ENCODE measurements around the gene LCK. TPM values are rescaled to one million over a fixed set of nuclear protein-coding genes. Genes with fewer than 3 reads are reported as not detected.

Gene LCK
- total RNA-seq, 2 experiments from 2014 or later: 464 to 488 TPM

- ChIA-PET CTCF (no interaction called here), POLR2A (interaction anchor here (0.6 kb wide), 1 partner anchor 13 kb away, joined by 5 read pairs; no protein-coding TSS in a partner anchor)
- Mint-ChIP-seq H3K4me1 (ENCODE audit: low read depth) (peaks cover 34% of the 10 kb centered on the region), H3K36me3 (ENCODE audit: low read depth) (peaks cover 61% of the 10 kb centered on the region), H3K27me3 (ENCODE audit: low read depth) (no peaks in the 10 kb centered on the region), H3K9me3 (ENCODE audit: insufficient read depth) (no peaks in the 10 kb centered on the region), H3K27ac (no peak overlapping the region), H3K4me3 (no peak overlapping the region)
- no peak for DNase-seq
- no peak for ATAC-seq
Observed at GRCh38 chr1:32299327-32299726, 48.3 kb downstream of the LCK start.

DNA sequence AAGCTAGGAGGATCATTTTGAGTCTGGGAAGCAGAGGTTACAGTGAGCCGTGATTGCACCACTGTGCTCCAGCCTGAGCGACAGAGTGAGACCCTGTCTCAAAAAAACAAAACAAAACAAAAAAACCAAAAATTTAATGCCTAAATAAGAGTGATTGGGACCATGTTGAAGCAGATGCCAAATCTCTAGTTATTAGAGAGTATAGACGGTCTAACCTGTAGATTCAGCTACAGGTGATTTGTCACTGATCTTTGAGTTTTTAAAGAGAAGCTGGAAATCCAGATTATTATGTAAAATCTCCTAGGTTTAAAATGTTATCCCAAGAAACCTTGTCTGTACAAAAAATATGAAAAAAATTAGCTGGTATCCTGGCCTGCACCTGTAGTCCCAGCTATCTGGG, 52.3 kb downstream of the LCK start:
- ChIA-PET CTCF (interaction anchor here (1.2 to 1.7 kb wide), 2 partner anchors 55 to 87 kb away, joined by 3 to 9 read pairs; no protein-coding TSS in a partner anchor), POLR2A (no interaction called here)
- H3K4me1 Mint-ChIP-seq (ENCODE audit: low read depth): peaks cover 24% of the 10 kb centered on the region
- no peaks in the 10 kb centered on the region for H3K9me3 Mint-ChIP-seq (ENCODE audit: insufficient read depth)
- peaks cover 64% of the 10 kb centered on the region for H3K36me3 Mint-ChIP-seq (ENCODE audit: low read depth)
- H3K27me3 Mint-ChIP-seq (ENCODE audit: low read depth): no peaks in the 10 kb centered on the region
- DNase-seq: no peak
- no peak for ATAC-seq
- H3K4me3 Mint-ChIP-seq: no peak overlapping the region
- H3K27ac Mint-ChIP-seq: no peak overlapping the region

DNA sequence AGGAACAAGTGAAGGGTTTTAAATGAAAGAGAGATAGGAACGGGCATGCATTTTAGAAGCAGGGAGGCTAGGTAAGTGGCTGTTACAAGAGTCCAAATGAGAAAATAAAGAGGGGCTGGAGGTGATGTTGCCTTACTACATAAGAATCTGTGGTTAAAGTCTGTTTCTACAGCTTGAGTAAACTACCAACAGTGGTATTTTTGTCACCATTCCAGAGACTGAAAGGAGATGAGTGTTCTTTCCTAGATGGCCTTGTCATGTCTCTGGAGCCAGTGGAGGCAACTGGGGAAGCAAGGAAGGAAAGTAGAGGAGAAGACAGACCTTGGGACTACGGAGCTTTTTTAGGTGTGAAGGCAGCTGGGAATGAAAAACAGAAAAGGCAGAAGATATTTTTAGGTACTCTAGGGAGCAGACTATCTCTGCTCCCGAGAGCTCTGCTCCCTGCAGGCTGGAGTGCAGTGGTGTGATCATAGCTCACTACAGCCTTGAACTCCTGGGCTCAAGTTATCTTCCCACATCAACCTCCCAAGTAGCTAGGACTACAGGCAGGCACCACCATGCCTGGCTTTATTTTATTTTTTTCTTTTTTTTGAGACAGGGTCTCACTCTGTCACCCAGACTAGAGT, 53.0 kb downstream of the LCK start:
- Mint-ChIP-seq H3K9me3 (ENCODE audit: insufficient read depth) (no peaks in the 10 kb centered on the region), H3K27me3 (ENCODE audit: low read depth) (no peaks in the 10 kb centered on the region), H3K4me1 (ENCODE audit: low read depth) (peaks cover 30% of the 10 kb centered on the region), H3K27ac (no peak overlapping the region), H3K36me3 (ENCODE audit: low read depth) (peaks cover 62% of the 10 kb centered on the region), H3K4me3 (no peak overlapping the region)
- ATAC-seq (no peak), DNase-seq (no peak)
- CTCF ChIA-PET: interaction anchor here (0.8 to 1.7 kb wide), 3 partner anchors 13 to 88 kb away, joined by 3 to 9 read pairs (median 3); partner anchors contain the start of gene HDAC1
- POLR2A ChIA-PET: no interaction called here

DNA sequence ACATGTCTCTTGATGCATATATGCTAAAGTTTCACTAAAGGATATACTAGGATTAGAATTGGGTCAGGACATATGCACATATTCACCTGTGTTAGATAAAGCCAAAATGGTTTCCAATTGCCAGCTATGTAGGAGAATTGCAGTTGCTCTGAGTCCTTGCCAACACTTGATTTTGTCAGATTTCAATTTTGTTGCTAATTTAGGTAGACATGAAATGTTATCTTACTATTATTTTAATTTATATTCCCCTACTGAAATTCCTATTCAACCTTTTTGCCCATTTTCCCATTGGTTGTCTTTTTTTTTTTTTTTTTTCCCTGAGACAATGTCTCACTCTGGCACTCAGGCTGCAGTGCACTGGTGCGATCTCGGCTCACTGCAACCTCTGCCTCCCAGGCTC, 54.2 kb downstream of the LCK start:
- H3K9me3 Mint-ChIP-seq (ENCODE audit: insufficient read depth): no peaks in the 10 kb centered on the region
- H3K36me3 Mint-ChIP-seq (ENCODE audit: low read depth): peaks cover 70% of the 10 kb centered on the region
- H3K27ac Mint-ChIP-seq: no peak overlapping the region
- ChIA-PET POLR2A (interaction anchor here (0.9 kb wide), 1 partner anchor 108 kb away, joined by 3 read pairs; no protein-coding TSS in a partner anchor), CTCF (no interaction called here)
- no peak for DNase-seq
- no peak overlapping the region for H3K4me3 Mint-ChIP-seq
- peaks cover 36% of the 10 kb centered on the region for H3K4me1 Mint-ChIP-seq (ENCODE audit: low read depth)
- H3K27me3 Mint-ChIP-seq (ENCODE audit: low read depth): no peaks in the 10 kb centered on the region
- no peak for ATAC-seq

DNA sequence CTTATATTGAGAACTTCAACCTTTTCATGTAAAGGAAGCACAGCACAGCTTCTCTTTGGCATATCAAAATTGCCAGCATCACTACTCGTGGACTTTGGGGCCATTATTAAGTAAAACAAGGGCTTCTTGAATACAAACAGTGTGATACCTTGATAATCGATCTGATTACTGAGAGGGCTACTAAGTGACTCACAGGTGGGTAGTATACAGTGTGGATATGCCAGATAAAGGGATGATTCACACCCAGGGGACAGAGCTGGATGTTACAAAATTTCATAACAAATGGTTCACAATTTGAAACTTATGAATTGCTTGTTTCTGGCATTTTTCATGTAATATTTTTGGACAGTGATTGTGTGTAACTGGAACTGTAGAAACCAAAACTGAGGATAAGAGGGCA, 56.3 kb downstream of the LCK start:
- ChIA-PET POLR2A (interaction anchor here (0.6 kb wide), 1 partner anchor 59 kb away, joined by 3 read pairs; no protein-coding TSS in a partner anchor), CTCF (interaction anchor here (2.0 kb wide), 1 partner anchor 15 kb away, joined by 6 read pairs; no protein-coding TSS in a partner anchor)
- H3K4me3 Mint-ChIP-seq: no peak overlapping the region
- ATAC-seq: no peak
- peaks cover 40% of the 10 kb centered on the region for H3K4me1 Mint-ChIP-seq (ENCODE audit: low read depth)
- H3K27ac Mint-ChIP-seq: peak overlapping the region; percentile 17
- no peaks in the 10 kb centered on the region for H3K9me3 Mint-ChIP-seq (ENCODE audit: insufficient read depth)
- H3K27me3 Mint-ChIP-seq (ENCODE audit: low read depth): no peaks in the 10 kb centered on the region
- DNase-seq: no peak
- H3K36me3 Mint-ChIP-seq (ENCODE audit: low read depth): peaks cover 59% of the 10 kb centered on the region

- peaks cover 41% of the 10 kb centered on the region for H3K36me3 Mint-ChIP-seq (ENCODE audit: low read depth)
- ChIA-PET POLR2A (no interaction called here), CTCF (interaction anchor here (0.6 to 0.7 kb wide), 2 partner anchors 12 to 136 kb away, joined by 3 read pairs; no protein-coding TSS in a partner anchor)
- no peak for DNase-seq
- ATAC-seq: no peak
- no peaks in the 10 kb centered on the region for H3K27me3 Mint-ChIP-seq (ENCODE audit: low read depth)
- H3K9me3 Mint-ChIP-seq (ENCODE audit: insufficient read depth): no peaks in the 10 kb centered on the region
- no peak overlapping the region for H3K4me3 Mint-ChIP-seq
- peaks cover 40% of the 10 kb centered on the region for H3K4me1 Mint-ChIP-seq (ENCODE audit: low read depth)
- H3K27ac Mint-ChIP-seq: peak overlapping the region; percentile 58
Observed at GRCh38 chr1:32309960-32310359, 58.9 kb downstream of the LCK start.

- Mint-ChIP-seq H3K9me3 (ENCODE audit: insufficient read depth) (no peaks in the 10 kb centered on the region), H3K27me3 (ENCODE audit: low read depth) (no peaks in the 10 kb centered on the region), H3K27ac (peak overlapping the region; percentile 79), H3K4me1 (ENCODE audit: low read depth) (peaks cover 39% of the 10 kb centered on the region), H3K36me3 (ENCODE audit: low read depth) (peaks cover 35% of the 10 kb centered on the region), H3K4me3 (no peak overlapping the region)
- CTCF ChIA-PET: interaction anchor here (1.5 to 1.8 kb wide), 2 partner anchors 10 to 20 kb away, joined by 5 to 6 read pairs; partner anchors contain the start of gene HDAC1
- ATAC-seq (no peak), DNase-seq (no peak)
- POLR2A ChIA-PET: interaction anchor here (1.0 kb wide), 1 partner anchor 11 kb away, joined by 3 read pairs; no protein-coding TSS in a partner anchor
Observed at GRCh38 chr1:32311709-32312393, 60.8 kb downstream of the LCK start.

DNA sequence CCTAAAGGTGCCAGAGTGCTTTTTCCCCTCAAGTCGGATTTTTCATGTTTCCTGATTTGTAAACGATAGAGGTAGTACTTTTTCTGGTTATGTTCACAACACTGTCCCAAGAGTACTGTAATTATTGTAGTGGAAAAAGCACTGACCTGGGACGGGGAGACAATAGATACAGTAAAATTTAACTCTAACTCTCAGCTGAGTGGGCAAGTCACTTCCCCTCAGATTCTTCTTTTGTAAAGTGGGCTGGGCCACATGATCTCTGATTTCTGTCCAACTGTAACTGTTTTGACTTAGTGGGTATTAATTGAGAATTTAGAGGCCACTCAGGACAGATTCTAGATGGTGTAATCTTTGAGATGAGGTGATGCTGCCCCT, 65.8 kb downstream of the LCK start:
- Mint-ChIP-seq H3K9me3 (ENCODE audit: insufficient read depth) (no peaks in the 10 kb centered on the region), H3K27ac (no peak overlapping the region), H3K36me3 (ENCODE audit: low read depth) (peaks cover 39% of the 10 kb centered on the region), H3K4me3 (no peak overlapping the region), H3K4me1 (ENCODE audit: low read depth) (peaks cover 22% of the 10 kb centered on the region), H3K27me3 (ENCODE audit: low read depth) (no peaks in the 10 kb centered on the region)
- ChIA-PET POLR2A (no interaction called here), CTCF (interaction anchor here (1.0 kb wide), 1 partner anchor 102 kb away, joined by 3 read pairs; no protein-coding TSS in a partner anchor)
- DNase-seq: no peak
- ATAC-seq: no peak

- H3K4me1 Mint-ChIP-seq (ENCODE audit: low read depth): peaks cover 35% of the 10 kb centered on the region
- CTCF ChIA-PET: no interaction called here
Observed at GRCh38 chr1:32318127-32318869, 67.2 kb downstream of the LCK start.

GRCh38 chr1:32321712-32322291, 70.7 kb downstream of the LCK start:
- peaks cover 43% of the 10 kb centered on the region for H3K4me1 Mint-ChIP-seq (ENCODE audit: low read depth)
- peak overlapping the region; percentile 40 for H3K4me3 Mint-ChIP-seq
- peak; percentile 83 for ATAC-seq

More at GRCh38 chr1:32318127-32318869, 67.2 kb downstream of the LCK start:
- ATAC-seq: no peak
- no peak for DNase-seq
- POLR2A ChIA-PET: interaction anchor here (0.6 to 1.1 kb wide), 2 partner anchors 31 to 112 kb away, joined by 3 read pairs; no protein-coding TSS in a partner anchor
- H3K27ac Mint-ChIP-seq: no peak overlapping the region
- H3K9me3 Mint-ChIP-seq (ENCODE audit: insufficient read depth): no peaks in the 10 kb centered on the region
- no peaks in the 10 kb centered on the region for H3K27me3 Mint-ChIP-seq (ENCODE audit: low read depth)
- peaks cover 47% of the 10 kb centered on the region for H3K36me3 Mint-ChIP-seq (ENCODE audit: low read depth)
- no peak overlapping the region for H3K4me3 Mint-ChIP-seq

DNA sequence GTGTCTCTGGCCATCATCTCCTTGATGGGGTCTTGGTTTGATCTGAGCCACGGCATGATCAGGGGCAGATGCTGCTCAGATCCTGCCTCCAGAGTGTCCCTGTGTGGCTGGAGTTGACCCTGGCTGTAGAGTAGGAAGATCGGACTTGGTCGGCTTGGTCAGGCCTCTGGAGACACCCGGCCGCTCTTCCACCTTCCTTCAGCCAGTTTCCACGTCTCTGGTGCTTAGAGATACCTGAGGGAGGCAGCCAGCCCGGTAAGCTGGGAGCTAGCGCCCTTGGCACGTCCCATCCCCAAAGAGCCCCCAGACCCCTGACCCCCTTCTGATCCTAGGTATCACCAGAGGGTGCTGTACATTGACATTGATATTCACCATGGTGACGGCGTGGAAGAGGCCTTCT, 76.1 kb downstream of the LCK start:
- no peak overlapping the region for H3K27ac Mint-ChIP-seq
- ATAC-seq (no peak), DNase-seq (no peak)
- CTCF ChIA-PET: no interaction called here
- H3K9me3 Mint-ChIP-seq (ENCODE audit: insufficient read depth): no peaks in the 10 kb centered on the region
- H3K27me3 Mint-ChIP-seq (ENCODE audit: low read depth): no peaks in the 10 kb centered on the region
- peaks cover 74% of the 10 kb centered on the region for H3K36me3 Mint-ChIP-seq (ENCODE audit: low read depth)
- H3K4me3 Mint-ChIP-seq: no peak overlapping the region
- peaks cover 24% of the 10 kb centered on the region for H3K4me1 Mint-ChIP-seq (ENCODE audit: low read depth)
- POLR2A ChIA-PET: interaction anchor here (0.6 kb wide), 1 partner anchor 9 kb away, joined by 3 read pairs; the partner anchor contains the start of gene MARCKSL1

More at GRCh38 chr1:32321712-32322291, 70.7 kb downstream of the LCK start:
- Mint-ChIP-seq H3K36me3 (ENCODE audit: low read depth) (peaks cover 52% of the 10 kb centered on the region), H3K9me3 (ENCODE audit: insufficient read depth) (no peaks in the 10 kb centered on the region), H3K27ac (peak overlapping the region; percentile 84), H3K27me3 (ENCODE audit: low read depth) (no peaks in the 10 kb centered on the region)
- ChIA-PET CTCF (interaction anchor here (0.6 to 4.4 kb wide), 13 partner anchors 10 to 183 kb away, joined by 3 to 22 read pairs (median 4); partner anchors contain the start of gene MARCKSL1), POLR2A (interaction anchor here (0.7 to 2.1 kb wide), 8 partner anchors 9 to 329 kb away, joined by 3 to 14 read pairs (median 4); partner anchors contain the start of genes BSDC1, IQCC, MARCKSL1 and RBBP4)
- DNase-seq: peak; percentile 51
